Measurements from ENCODE around the gene NKTR.

NKTR gene

DNA sequence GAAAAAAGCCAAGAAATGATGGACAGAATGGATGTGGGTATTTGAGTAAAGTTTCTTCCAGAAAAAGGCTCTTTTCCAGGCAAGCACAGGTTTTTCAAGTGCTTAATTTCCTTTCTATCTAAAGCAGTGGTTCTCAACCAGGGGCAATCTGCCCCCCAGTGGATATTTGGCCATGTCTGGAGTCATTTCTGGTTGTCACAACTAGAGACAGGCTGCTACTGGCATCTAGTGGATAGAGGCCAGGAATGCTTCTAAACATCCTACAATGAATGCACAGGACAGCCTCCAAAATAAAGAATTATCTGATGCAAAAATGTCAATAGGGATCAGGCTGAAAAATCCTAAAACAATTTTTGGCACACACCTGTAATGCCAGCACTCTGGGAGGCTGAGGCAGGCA lies 42.6 kb upstream of the NKTR start:
- no peak for DNase-seq (ENCODE audit: low read depth in 1 of 2, low spot score in 1 of 2)
- TF ChIP-seq CTCF (IDR thresholded peaks at IDR 0.05; ENCODE audit: insufficient read depth, low read length) (no peak), GABPA (IDR thresholded peaks at IDR 0.05; ENCODE audit: low read depth) (no peak), POLR2AphosphoS5 (IDR thresholded peaks at IDR 0.05; ENCODE audit: low read depth) (no peak), REST (IDR thresholded peaks at IDR 0.05; ENCODE audit: insufficient replicate concordance, low read depth) (no peak), SPI1 (IDR thresholded peaks at IDR 0.05; ENCODE audit: borderline replicate concordance, low read depth) (no peak)
- Histone ChIP-seq H3K4me3 (replicated peaks; ENCODE audit: insufficient read depth, low read length) (no peak overlapping the region), H3K27me3 (ENCODE audit: insufficient read depth, poor library complexity, severe bottlenecking) (no peaks in the 10 kb centered on the region), H3K27ac (replicated peaks) (no peak overlapping the region)

DNA sequence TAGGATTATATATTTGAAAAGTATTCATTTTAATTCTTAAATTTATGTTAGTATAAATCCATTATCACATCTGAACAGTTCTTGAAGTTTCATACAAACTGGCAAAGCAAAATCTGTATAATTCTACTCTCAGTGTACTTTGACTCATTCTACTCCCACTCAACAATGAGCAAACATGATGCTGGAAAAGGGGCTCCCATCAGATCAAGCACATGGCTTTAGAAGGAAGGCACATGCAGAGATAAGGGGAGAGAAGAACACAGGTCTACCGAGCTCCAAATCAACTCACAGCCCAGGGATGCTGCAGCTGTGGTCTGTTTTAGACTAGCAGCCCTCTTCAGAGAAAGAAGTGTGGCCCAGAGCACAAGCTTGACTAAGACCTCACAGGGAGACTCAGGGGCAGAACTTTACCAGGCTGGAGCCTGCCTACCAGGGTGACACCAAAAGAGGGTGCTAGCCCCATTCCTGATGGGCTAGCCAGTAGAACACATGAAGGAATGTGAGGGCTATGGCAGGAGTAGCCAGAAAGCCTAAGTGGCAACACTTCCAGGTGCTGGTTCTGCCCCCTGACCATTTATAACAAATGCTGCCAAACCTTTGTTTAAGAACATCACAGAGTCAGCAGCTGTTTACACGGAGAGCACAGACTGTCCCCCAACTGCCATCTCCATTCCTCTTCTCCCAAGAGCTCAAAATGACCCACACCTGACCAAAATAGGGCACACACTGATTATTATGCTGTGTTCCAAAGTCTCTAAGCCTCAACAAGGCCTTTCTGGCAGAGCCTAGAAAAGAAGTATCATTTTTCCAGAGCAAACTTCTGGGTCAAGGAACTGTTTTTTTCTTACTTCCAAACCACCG lies 38.2 kb upstream of the NKTR start:
- Histone ChIP-seq H3K27me3 (ENCODE audit: insufficient read depth, poor library complexity, severe bottlenecking) (no peaks in the 10 kb centered on the region), H3K27ac (replicated peaks) (no peak overlapping the region), H3K4me3 (replicated peaks; ENCODE audit: insufficient read depth, low read length) (no peak overlapping the region)
- DNase-seq (ENCODE audit: low read depth in 1 of 2, low spot score in 1 of 2) = no peak
- TF ChIP-seq SPI1 (IDR thresholded peaks at IDR 0.05; ENCODE audit: borderline replicate concordance, low read depth) (no peak), GABPA (IDR thresholded peaks at IDR 0.05; ENCODE audit: low read depth) (no peak), POLR2AphosphoS5 (IDR thresholded peaks at IDR 0.05; ENCODE audit: low read depth) (no peak), REST (IDR thresholded peaks at IDR 0.05; ENCODE audit: insufficient replicate concordance, low read depth) (no peak), CTCF (IDR thresholded peaks at IDR 0.05; ENCODE audit: insufficient read depth, low read length) (no peak)

- Histone ChIP-seq H3K27me3 (ENCODE audit: insufficient read depth, poor library complexity, severe bottlenecking) (no peaks in the 10 kb centered on the region), H3K27ac (replicated peaks) (no peak overlapping the region), H3K4me3 (replicated peaks; ENCODE audit: insufficient read depth, low read length) (no peak overlapping the region)
- no peak for DNase-seq (ENCODE audit: low read depth in 1 of 2, low spot score in 1 of 2)
- TF ChIP-seq POLR2AphosphoS5 (IDR thresholded peaks at IDR 0.05; ENCODE audit: low read depth) = no peak
- no peak for TF ChIP-seq SPI1 (IDR thresholded peaks at IDR 0.05; ENCODE audit: borderline replicate concordance, low read depth)
- no peak for TF ChIP-seq GABPA (IDR thresholded peaks at IDR 0.05; ENCODE audit: low read depth)
- TF ChIP-seq CTCF (IDR thresholded peaks at IDR 0.05; ENCODE audit: insufficient read depth, low read length) = no peak
These were observed 30.8 kb upstream of the NKTR start for GRCh38 chr3:42569593-42570142.
